WTC11 (cell line): ENCODE results near the gene CCDC154.

Experiments
- JUN ChIP-seq: sonication (generic); formaldehyde crosslinking; IDR thresholded peaks from 2 replicates; pipeline ENCODE4 v1.8.0; 2023; ENCODE audit warnings: mild to moderate bottlenecking, missing genetic modification reagents
- NR3C1 ChIP-seq: sonication (generic); formaldehyde crosslinking; conservative IDR thresholded peaks from 2 replicates; pipeline ENCODE4 v1.8.1; 2023; ENCODE audit warnings: low read depth, mild to moderate bottlenecking, missing genetic modification reagents
- OVOL2 ChIP-seq: fragments of 250-450 bp; sonication (Bioruptor Pico); IDR thresholded peaks from 2 replicates; pipeline ENCODE4 v1.9.0; 2021; ENCODE audit warnings: mild to moderate bottlenecking, borderline replicate concordance
- TCF7 ChIP-seq: sonication (generic); formaldehyde crosslinking; IDR thresholded peaks from 2 replicates; pipeline ENCODE4 v1.8.0; 2022; ENCODE audit warnings: mild to moderate bottlenecking, low read depth, missing genetic modification reagents, moderate library complexity
- ZNF263 ChIP-seq: sonication (generic); formaldehyde crosslinking; IDR thresholded peaks from 2 replicates; pipeline ENCODE4 v1.8.1; 2022; ENCODE audit warnings: low read depth, mild to moderate bottlenecking, moderate library complexity, missing genetic modification reagents
- TF ChIP-seq, protein P1 (sequence below): fragments of 200-600 bp; IDR thresholded peaks from 2 replicates; pipeline ENCODE4 v1.8.0; 2022; ENCODE audit warnings: antibody characterized with exemption
- TF ChIP-seq, protein P2 (sequence below): sonication (generic); formaldehyde crosslinking; IDR thresholded peaks from 2 replicates; pipeline ENCODE4 v1.8.1; 2022; ENCODE audit warnings: missing genetic modification reagents, borderline replicate concordance
- TF ChIP-seq, protein P3 (sequence below): sonication (generic); formaldehyde crosslinking; conservative IDR thresholded peaks from 2 replicates; pipeline ENCODE4 v1.8.1; 2023; ENCODE audit warnings: mild to moderate bottlenecking, low read depth, missing genetic modification reagents, moderate library complexity
- TF ChIP-seq, protein P4 (sequence below): sonication (generic); formaldehyde crosslinking; IDR thresholded peaks from 2 replicates; pipeline ENCODE4 v1.8.0; 2022; ENCODE audit warnings: mild to moderate bottlenecking, missing genetic modification reagents
- TF ChIP-seq, protein P5 (sequence below): sonication (generic); formaldehyde crosslinking; IDR thresholded peaks from 2 replicates; pipeline ENCODE4 v1.8.0; 2022; ENCODE audit warnings: mild to moderate bottlenecking, missing genetic modification reagents
- TF ChIP-seq, protein P6 (sequence below): sonication (generic); formaldehyde crosslinking; IDR thresholded peaks from 2 replicates; pipeline ENCODE4 v1.8.0; 2022; ENCODE audit warnings: missing genetic modification reagents
- TF ChIP-seq, protein P7 (sequence below): sonication (generic); formaldehyde crosslinking; IDR thresholded peaks from 2 replicates; pipeline ENCODE4 v1.8.1; 2023; ENCODE audit warnings: mild to moderate bottlenecking, missing genetic modification reagents, moderate library complexity
- TF ChIP-seq, protein P8 (sequence below): sonication (generic); formaldehyde crosslinking; IDR thresholded peaks from 2 replicates; pipeline ENCODE4 v1.8.1; 2023; ENCODE audit warnings: mild to moderate bottlenecking, missing genetic modification reagents, borderline replicate concordance

DNA sequence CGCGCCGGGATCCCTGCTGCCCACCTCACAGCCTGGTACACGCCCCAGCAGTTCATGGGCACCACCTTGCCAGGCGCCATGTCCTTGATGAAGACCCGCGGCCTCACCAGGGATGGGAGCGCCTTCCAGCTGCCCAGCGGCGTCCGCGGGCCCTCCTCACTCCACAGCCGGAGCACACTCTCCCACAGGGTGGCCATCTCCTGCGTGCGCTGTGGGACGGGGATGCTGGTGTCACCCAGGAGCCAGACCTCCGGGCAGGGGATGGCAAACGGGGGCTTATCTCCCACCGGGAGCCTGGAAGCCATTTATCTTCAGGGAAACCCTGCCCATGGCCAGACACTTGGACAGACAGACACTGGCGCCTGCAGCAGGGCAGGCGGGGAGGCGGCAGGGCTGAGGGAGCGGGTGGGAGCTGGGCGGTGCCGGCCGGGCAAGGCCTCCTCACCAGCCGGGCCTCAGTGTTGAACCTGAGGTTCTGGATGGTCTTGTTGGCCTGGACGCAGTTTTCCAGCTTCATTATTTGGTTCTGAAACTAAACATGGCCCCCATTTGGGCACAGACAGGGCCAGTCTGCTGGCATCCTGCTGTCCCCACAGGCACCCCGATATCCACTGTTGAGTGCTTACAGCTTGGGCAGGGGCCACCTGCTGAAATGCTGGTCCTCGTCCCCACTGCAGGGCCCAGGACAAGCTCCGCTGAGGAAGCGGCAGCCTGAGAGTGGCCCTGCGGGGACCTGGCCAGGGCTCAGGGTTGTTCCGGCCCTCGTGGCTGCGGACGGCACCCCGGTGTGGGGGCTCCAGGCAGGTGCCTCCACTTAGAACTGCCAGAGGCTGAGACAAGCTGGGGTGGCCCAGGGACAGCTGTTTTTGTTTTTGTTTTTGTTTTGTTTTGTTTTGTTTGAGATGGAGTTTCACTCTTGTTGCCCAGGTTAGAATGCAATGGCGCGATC lies 9.4 kb downstream of the CCDC154 start:
- TF ChIP-seq, protein P1, sequence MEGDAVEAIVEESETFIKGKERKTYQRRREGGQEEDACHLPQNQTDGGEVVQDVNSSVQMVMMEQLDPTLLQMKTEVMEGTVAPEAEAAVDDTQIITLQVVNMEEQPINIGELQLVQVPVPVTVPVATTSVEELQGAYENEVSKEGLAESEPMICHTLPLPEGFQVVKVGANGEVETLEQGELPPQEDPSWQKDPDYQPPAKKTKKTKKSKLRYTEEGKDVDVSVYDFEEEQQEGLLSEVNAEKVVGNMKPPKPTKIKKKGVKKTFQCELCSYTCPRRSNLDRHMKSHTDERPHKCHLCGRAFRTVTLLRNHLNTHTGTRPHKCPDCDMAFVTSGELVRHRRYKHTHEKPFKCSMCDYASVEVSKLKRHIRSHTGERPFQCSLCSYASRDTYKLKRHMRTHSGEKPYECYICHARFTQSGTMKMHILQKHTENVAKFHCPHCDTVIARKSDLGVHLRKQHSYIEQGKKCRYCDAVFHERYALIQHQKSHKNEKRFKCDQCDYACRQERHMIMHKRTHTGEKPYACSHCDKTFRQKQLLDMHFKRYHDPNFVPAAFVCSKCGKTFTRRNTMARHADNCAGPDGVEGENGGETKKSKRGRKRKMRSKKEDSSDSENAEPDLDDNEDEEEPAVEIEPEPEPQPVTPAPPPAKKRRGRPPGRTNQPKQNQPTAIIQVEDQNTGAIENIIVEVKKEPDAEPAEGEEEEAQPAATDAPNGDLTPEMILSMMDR = no peak
- TF ChIP-seq, protein P2, sequence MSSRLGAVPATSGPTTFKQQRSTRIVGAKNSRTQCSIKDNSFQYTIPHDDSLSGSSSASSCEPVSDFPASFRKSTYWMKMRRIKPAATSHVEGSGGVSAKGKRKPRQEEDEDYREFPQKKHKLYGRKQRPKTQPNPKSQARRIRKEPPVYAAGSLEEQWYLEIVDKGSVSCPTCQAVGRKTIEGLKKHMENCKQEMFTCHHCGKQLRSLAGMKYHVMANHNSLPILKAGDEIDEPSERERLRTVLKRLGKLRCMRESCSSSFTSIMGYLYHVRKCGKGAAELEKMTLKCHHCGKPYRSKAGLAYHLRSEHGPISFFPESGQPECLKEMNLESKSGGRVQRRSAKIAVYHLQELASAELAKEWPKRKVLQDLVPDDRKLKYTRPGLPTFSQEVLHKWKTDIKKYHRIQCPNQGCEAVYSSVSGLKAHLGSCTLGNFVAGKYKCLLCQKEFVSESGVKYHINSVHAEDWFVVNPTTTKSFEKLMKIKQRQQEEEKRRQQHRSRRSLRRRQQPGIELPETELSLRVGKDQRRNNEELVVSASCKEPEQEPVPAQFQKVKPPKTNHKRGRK = no peak
- TF ChIP-seq NR3C1 (CRISPR knock-in tag) (no peak), TCF7 (CRISPR knock-in tag) (no peak), JUN (CRISPR knock-in tag) (no peak), OVOL2 (no peak), ZNF263 (CRISPR knock-in tag) (no peak)
- TF ChIP-seq, protein P3, sequence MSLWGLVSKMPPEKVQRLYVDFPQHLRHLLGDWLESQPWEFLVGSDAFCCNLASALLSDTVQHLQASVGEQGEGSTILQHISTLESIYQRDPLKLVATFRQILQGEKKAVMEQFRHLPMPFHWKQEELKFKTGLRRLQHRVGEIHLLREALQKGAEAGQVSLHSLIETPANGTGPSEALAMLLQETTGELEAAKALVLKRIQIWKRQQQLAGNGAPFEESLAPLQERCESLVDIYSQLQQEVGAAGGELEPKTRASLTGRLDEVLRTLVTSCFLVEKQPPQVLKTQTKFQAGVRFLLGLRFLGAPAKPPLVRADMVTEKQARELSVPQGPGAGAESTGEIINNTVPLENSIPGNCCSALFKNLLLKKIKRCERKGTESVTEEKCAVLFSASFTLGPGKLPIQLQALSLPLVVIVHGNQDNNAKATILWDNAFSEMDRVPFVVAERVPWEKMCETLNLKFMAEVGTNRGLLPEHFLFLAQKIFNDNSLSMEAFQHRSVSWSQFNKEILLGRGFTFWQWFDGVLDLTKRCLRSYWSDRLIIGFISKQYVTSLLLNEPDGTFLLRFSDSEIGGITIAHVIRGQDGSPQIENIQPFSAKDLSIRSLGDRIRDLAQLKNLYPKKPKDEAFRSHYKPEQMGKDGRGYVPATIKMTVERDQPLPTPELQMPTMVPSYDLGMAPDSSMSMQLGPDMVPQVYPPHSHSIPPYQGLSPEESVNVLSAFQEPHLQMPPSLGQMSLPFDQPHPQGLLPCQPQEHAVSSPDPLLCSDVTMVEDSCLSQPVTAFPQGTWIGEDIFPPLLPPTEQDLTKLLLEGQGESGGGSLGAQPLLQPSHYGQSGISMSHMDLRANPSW (CRISPR knock-in tag) = no peak
- TF ChIP-seq, protein P4, sequence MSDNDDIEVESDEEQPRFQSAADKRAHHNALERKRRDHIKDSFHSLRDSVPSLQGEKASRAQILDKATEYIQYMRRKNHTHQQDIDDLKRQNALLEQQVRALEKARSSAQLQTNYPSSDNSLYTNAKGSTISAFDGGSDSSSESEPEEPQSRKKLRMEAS (CRISPR knock-in tag) = no peak
- TF ChIP-seq, protein P5, sequence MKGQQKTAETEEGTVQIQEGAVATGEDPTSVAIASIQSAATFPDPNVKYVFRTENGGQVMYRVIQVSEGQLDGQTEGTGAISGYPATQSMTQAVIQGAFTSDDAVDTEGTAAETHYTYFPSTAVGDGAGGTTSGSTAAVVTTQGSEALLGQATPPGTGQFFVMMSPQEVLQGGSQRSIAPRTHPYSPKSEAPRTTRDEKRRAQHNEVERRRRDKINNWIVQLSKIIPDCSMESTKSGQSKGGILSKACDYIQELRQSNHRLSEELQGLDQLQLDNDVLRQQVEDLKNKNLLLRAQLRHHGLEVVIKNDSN = no peak
- TF ChIP-seq, protein P6, sequence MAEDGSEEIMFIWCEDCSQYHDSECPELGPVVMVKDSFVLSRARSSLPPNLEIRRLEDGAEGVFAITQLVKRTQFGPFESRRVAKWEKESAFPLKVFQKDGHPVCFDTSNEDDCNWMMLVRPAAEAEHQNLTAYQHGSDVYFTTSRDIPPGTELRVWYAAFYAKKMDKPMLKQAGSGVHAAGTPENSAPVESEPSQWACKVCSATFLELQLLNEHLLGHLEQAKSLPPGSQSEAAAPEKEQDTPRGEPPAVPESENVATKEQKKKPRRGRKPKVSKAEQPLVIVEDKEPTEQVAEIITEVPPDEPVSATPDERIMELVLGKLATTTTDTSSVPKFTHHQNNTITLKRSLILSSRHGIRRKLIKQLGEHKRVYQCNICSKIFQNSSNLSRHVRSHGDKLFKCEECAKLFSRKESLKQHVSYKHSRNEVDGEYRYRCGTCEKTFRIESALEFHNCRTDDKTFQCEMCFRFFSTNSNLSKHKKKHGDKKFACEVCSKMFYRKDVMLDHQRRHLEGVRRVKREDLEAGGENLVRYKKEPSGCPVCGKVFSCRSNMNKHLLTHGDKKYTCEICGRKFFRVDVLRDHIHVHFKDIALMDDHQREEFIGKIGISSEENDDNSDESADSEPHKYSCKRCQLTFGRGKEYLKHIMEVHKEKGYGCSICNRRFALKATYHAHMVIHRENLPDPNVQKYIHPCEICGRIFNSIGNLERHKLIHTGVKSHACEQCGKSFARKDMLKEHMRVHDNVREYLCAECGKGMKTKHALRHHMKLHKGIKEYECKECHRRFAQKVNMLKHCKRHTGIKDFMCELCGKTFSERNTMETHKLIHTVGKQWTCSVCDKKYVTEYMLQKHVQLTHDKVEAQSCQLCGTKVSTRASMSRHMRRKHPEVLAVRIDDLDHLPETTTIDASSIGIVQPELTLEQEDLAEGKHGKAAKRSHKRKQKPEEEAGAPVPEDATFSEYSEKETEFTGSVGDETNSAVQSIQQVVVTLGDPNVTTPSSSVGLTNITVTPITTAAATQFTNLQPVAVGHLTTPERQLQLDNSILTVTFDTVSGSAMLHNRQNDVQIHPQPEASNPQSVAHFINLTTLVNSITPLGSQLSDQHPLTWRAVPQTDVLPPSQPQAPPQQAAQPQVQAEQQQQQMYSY (CRISPR knock-in tag) = no peak
- TF ChIP-seq, protein P7, sequence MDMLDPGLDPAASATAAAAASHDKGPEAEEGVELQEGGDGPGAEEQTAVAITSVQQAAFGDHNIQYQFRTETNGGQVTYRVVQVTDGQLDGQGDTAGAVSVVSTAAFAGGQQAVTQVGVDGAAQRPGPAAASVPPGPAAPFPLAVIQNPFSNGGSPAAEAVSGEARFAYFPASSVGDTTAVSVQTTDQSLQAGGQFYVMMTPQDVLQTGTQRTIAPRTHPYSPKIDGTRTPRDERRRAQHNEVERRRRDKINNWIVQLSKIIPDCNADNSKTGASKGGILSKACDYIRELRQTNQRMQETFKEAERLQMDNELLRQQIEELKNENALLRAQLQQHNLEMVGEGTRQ (CRISPR knock-in tag) = no peak
- TF ChIP-seq, protein P8, sequence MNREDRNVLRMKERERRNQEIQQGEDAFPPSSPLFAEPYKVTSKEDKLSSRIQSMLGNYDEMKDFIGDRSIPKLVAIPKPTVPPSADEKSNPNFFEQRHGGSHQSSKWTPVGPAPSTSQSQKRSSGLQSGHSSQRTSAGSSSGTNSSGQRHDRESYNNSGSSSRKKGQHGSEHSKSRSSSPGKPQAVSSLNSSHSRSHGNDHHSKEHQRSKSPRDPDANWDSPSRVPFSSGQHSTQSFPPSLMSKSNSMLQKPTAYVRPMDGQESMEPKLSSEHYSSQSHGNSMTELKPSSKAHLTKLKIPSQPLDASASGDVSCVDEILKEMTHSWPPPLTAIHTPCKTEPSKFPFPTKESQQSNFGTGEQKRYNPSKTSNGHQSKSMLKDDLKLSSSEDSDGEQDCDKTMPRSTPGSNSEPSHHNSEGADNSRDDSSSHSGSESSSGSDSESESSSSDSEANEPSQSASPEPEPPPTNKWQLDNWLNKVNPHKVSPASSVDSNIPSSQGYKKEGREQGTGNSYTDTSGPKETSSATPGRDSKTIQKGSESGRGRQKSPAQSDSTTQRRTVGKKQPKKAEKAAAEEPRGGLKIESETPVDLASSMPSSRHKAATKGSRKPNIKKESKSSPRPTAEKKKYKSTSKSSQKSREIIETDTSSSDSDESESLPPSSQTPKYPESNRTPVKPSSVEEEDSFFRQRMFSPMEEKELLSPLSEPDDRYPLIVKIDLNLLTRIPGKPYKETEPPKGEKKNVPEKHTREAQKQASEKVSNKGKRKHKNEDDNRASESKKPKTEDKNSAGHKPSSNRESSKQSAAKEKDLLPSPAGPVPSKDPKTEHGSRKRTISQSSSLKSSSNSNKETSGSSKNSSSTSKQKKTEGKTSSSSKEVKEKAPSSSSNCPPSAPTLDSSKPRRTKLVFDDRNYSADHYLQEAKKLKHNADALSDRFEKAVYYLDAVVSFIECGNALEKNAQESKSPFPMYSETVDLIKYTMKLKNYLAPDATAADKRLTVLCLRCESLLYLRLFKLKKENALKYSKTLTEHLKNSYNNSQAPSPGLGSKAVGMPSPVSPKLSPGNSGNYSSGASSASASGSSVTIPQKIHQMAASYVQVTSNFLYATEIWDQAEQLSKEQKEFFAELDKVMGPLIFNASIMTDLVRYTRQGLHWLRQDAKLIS (CRISPR knock-in tag) = no peak
